A673 (cell line): Measurements from ENCODE around the gene DACT2.

ENCODE experiments used
- EZH2 ChIP-seq: fragments of 200-600 bp; sonication (generic); IDR thresholded peaks from 2 replicates; pipeline ENCODE4 v1.6.1; 2017; ENCODE audit warnings: borderline replicate concordance, low read depth, mild to moderate bottlenecking, mixed read lengths, antibody characterized with exemption, low read length; ENCODE audit not compliant: poor library complexity, severe bottlenecking
- TF ChIP-seq, protein P1 (sequence below): fragments of 300-800, 200-600 bp; sonication (generic); conservative IDR thresholded peaks from 2 replicates; pipeline ENCODE4 v1.5.1; 2017; ENCODE audit warnings: low read depth, mild to moderate bottlenecking, antibody characterized with exemption, low read length, moderate library complexity, mixed read lengths

DNA sequence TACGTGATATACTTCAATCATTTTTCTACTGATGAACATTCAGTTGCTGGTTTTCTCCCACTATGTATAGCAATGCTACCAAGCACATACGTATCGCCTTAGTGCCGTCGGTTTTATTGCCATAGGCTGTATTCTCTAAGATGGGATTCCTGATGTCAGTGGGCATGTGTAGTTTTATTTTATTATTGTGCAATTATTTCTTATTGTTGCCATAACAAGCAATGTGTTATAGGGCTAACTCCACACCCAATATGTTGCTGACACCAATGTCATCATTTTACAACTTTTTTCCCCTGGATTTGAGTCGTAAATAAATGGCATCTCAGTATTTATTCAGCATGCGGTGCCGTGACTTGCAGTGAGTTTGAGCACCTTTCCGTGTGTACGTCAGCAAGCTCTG, 10.8 kb upstream of the DACT2 start:
- TF ChIP-seq, protein P1, sequence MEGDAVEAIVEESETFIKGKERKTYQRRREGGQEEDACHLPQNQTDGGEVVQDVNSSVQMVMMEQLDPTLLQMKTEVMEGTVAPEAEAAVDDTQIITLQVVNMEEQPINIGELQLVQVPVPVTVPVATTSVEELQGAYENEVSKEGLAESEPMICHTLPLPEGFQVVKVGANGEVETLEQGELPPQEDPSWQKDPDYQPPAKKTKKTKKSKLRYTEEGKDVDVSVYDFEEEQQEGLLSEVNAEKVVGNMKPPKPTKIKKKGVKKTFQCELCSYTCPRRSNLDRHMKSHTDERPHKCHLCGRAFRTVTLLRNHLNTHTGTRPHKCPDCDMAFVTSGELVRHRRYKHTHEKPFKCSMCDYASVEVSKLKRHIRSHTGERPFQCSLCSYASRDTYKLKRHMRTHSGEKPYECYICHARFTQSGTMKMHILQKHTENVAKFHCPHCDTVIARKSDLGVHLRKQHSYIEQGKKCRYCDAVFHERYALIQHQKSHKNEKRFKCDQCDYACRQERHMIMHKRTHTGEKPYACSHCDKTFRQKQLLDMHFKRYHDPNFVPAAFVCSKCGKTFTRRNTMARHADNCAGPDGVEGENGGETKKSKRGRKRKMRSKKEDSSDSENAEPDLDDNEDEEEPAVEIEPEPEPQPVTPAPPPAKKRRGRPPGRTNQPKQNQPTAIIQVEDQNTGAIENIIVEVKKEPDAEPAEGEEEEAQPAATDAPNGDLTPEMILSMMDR = no peak
- TF ChIP-seq EZH2 = no peak
